Measurements from ENCODE around the gene SLC35F4.

The SLC35F4 gene

GRCh38 chr14:57823015-57823660 is 42.8 kb downstream of the SLC35F4 start:
- TF ChIP-seq FOXP2 (optimal IDR thresholded peaks at IDR 0.05; ENCODE audit: borderline replicate concordance, extremely low read depth, extremely low read length, insufficient read depth) (no peak), TAF1 (IDR thresholded peaks at IDR 0.05; ENCODE audit: borderline replicate concordance, insufficient read depth, low read length) (no peak), SIN3A (IDR thresholded peaks at IDR 0.05; ENCODE audit: borderline replicate concordance, insufficient read depth, low read length) (no peak), REST (IDR thresholded peaks at IDR 0.05; ENCODE audit: insufficient read depth in 1 of 2, low read depth in 2 of 2, low read length in 2 of 2) (no peak), POLR2AphosphoS5 (IDR thresholded peaks at IDR 0.05; ENCODE audit: low read depth, low read length) (no peak)

- no peak for TF ChIP-seq POLR2AphosphoS5 (IDR thresholded peaks at IDR 0.05; ENCODE audit: low read depth, low read length)
- TF ChIP-seq FOXP2 (optimal IDR thresholded peaks at IDR 0.05; ENCODE audit: borderline replicate concordance, extremely low read depth, extremely low read length, insufficient read depth), result no peak
- no peak for TF ChIP-seq TAF1 (IDR thresholded peaks at IDR 0.05; ENCODE audit: borderline replicate concordance, insufficient read depth, low read length)
- TF ChIP-seq REST (IDR thresholded peaks at IDR 0.05; ENCODE audit: insufficient read depth in 1 of 2, low read depth in 2 of 2, low read length in 2 of 2), result no peak
- TF ChIP-seq SIN3A (IDR thresholded peaks at IDR 0.05; ENCODE audit: borderline replicate concordance, insufficient read depth, low read length), result no peak
These were observed 43.8 kb downstream of the SLC35F4 start for GRCh38 chr14:57822081-57822480.

- TF ChIP-seq REST (IDR thresholded peaks at IDR 0.05; ENCODE audit: insufficient read depth in 1 of 2, low read depth in 2 of 2, low read length in 2 of 2), result no peak
- no peak for TF ChIP-seq TAF1 (IDR thresholded peaks at IDR 0.05; ENCODE audit: borderline replicate concordance, insufficient read depth, low read length)
- no peak for TF ChIP-seq FOXP2 (optimal IDR thresholded peaks at IDR 0.05; ENCODE audit: borderline replicate concordance, extremely low read depth, extremely low read length, insufficient read depth)
- TF ChIP-seq SIN3A (IDR thresholded peaks at IDR 0.05; ENCODE audit: borderline replicate concordance, insufficient read depth, low read length), result no peak
- TF ChIP-seq POLR2AphosphoS5 (IDR thresholded peaks at IDR 0.05; ENCODE audit: low read depth, low read length), result no peak
These were observed 45.3 kb downstream of the SLC35F4 start for GRCh38 chr14:57820581-57820980.

- TF ChIP-seq SIN3A (IDR thresholded peaks at IDR 0.05; ENCODE audit: borderline replicate concordance, insufficient read depth, low read length) (no peak), REST (IDR thresholded peaks at IDR 0.05; ENCODE audit: insufficient read depth in 1 of 2, low read depth in 2 of 2, low read length in 2 of 2) (no peak), FOXP2 (optimal IDR thresholded peaks at IDR 0.05; ENCODE audit: borderline replicate concordance, extremely low read depth, extremely low read length, insufficient read depth) (no peak), TAF1 (IDR thresholded peaks at IDR 0.05; ENCODE audit: borderline replicate concordance, insufficient read depth, low read length) (no peak), POLR2AphosphoS5 (IDR thresholded peaks at IDR 0.05; ENCODE audit: low read depth, low read length) (no peak)
These were observed 47.4 kb downstream of the SLC35F4 start for GRCh38 chr14:57818511-57818910.

Data from PFSK-1 (cell line).